SHP77 treated with DMSO at 0.1 percent for 48 hours (cell line): ENCODE data around the gene STXBP6.

Experiments
- DNase-seq: peaks from one replicate; lab custom pipeline; 2025; lab: John Stamatoyannopoulos, UW

The STXBP6 gene

GRCh38 chr14:25052385-25052784 is 2.4 kb upstream of the STXBP6 start:
- DNase-seq = no peak

- DNase-seq = no peak
Observed at GRCh38 chr14:25050269-25051150, 563 bp upstream of the STXBP6 start.

- no peak for DNase-seq
Observed at GRCh38 chr14:25049093-25049567, 817 bp downstream of the STXBP6 start.

- no peak for DNase-seq
Observed at GRCh38 chr14:25048170-25049016, 1.6 kb downstream of the STXBP6 start.

- no peak for DNase-seq
Observed at GRCh38 chr14:25046301-25046943, 3.5 kb downstream of the STXBP6 start.

GRCh38 chr14:25044106-25044698 is 5.7 kb downstream of the STXBP6 start:
- no peak for DNase-seq

- no peak for DNase-seq
Observed at GRCh38 chr14:25042362-25043299, 7.3 kb downstream of the STXBP6 start.

- DNase-seq = no peak
Observed at GRCh38 chr14:25041898-25042297, 8.0 kb downstream of the STXBP6 start.

GRCh38 chr14:25041484-25041883 is 8.5 kb downstream of the STXBP6 start:
- no peak for DNase-seq

GRCh38 chr14:25039933-25040332 is 10.0 kb downstream of the STXBP6 start:
- DNase-seq = no peak

GRCh38 chr14:25038044-25038668 is 11.8 kb downstream of the STXBP6 start:
- DNase-seq = no peak

- no peak for DNase-seq
Observed at GRCh38 chr14:25037032-25037431, 12.9 kb downstream of the STXBP6 start.

- no peak for DNase-seq
Observed at GRCh38 chr14:25034803-25035681, 14.9 kb downstream of the STXBP6 start.

- DNase-seq = no peak
Observed at GRCh38 chr14:25033358-25033757, 16.6 kb downstream of the STXBP6 start.

GRCh38 chr14:25032092-25032784 is 17.7 kb downstream of the STXBP6 start:
- DNase-seq = peak; percentile 19

GRCh38 chr14:25026476-25027137 is 23.3 kb downstream of the STXBP6 start:
- DNase-seq = no peak

GRCh38 chr14:25019892-25020291 is 30.1 kb downstream of the STXBP6 start:
- no peak for DNase-seq

GRCh38 chr14:25017562-25017961 is 32.4 kb downstream of the STXBP6 start:
- no peak for DNase-seq
